Stomach (tissue), 4 donors: ENCODE measurements around the gene MT1G.

ENCODE experiments used
- CTCF ChIP-seq, 7 experiments: fragments of 450-650 bp in 4 of 7; fragments of 200-600 bp in 3 of 7; sonication (generic) in 3 of 7; IDR thresholded peaks; one replicate each; pipeline ENCODE4 v1.5.1; 2016 to 2019; ENCODE audit warnings: antibody characterized with exemption in 7 of 7, control low read depth in 2 of 7, mild to moderate bottlenecking in 1 of 7
- EP300 ChIP-seq: sonication (generic); formaldehyde crosslinking; IDR thresholded peaks from one replicate; pipeline ENCODE4 v1.6.1; 2017; ENCODE audit warnings: antibody characterized with exemption

GRCh38 chr16:56637814-56638750 is 29.8 kb downstream of the MT1G start, which contains the start of gene MT1A:
- TF ChIP-seq CTCF (IDR thresholded peaks at IDR 0.05) = no peak
- TF ChIP-seq EP300 = peak; percentile 16
